Measurements from ENCODE around the gene ZNF536. TPM values are rescaled to one million over a fixed set of nuclear protein-coding genes. Genes with fewer than 3 reads are reported as not detected.
A peak's percentile ranks its signal among the peaks of the same experiment; 100 is the strongest.

ZNF536 gene
- total and polyA plus RNA-seq, 2 of the 13 experiments (the other 11 are each of a cell fraction or from before 2014, with no cell fraction given) = not detected

GRCh38 chr19:30350692-30351663 lies 21.2 kb upstream of the ZNF536 start:
- CTCF ChIA-PET (ENCODE audit: low intra/inter-chr PET ratio, low total read pairs) = no interaction called here
- no peak overlapping the region for H3K9ac ChIP-seq (ENCODE audit: insufficient read depth, low read depth, low read length)

GRCh38 chr19:30351774-30352173 lies 20.4 kb upstream of the ZNF536 start:
- no peak overlapping the region for H3K27ac ChIP-seq (ENCODE audit: extremely low read length, insufficient read depth, low read length)
- in situ Hi-C loops (cut with HindIII; ENCODE audit: extremely low pct_ligation_motif_present, low pct_unique_long_range_greater_than_20kb) (no loop called here), intact Hi-C loops (cut with micrococcal nuclease; ENCODE audit: unreplicated experiment) (no loop called here)
- H3K27me3 ChIP-seq (ENCODE audit: control insufficient read depth in 1 of 2, insufficient read depth in 2 of 2, low read length in 2 of 2) = peaks cover 0 to 14% of the 10 kb centered on the region in 2 experiments; a peak in 2 of 5 replicates
- H4K20me1 ChIP-seq (ENCODE audit: insufficient read depth, low read length) = no peaks in the 10 kb centered on the region
- H3K9me3 ChIP-seq (ENCODE audit: low read length) = no peaks in the 10 kb centered on the region
- ATAC-seq = no peak
- no TSS peak for BruUV-seq (replicated peaks)
- no peaks in the 10 kb centered on the region for H3K79me2 ChIP-seq (ENCODE audit: insufficient read depth, low read length)
- no peaks in the 10 kb centered on the region for H3K4me1 ChIP-seq (ENCODE audit: insufficient read depth, low read length)
- no peak overlapping the region for H3K4me3 ChIP-seq (replicated peaks in 1 of 3; ENCODE audit: insufficient read depth in 1 of 3, low read depth in 2 of 3, low read length in 3 of 3)
- WGBS (ENCODE audit: low lambda C conversion rate) = 9% methylated on average over 2 of the region's 2 CpGs
- CTCF ChIA-PET (ENCODE audit: low intra/inter-chr PET ratio, low total read pairs) = no interaction called here
- H2AFZ ChIP-seq (ENCODE audit: low read length) = no peak overlapping the region
- POLR2A ChIA-PET = no interaction called here
- no peak overlapping the region for H3K4me2 ChIP-seq (ENCODE audit: low read depth, low read length)
- no peaks in the 10 kb centered on the region for H3K36me3 ChIP-seq (replicated peaks in 1 of 2; ENCODE audit: control insufficient read depth in 1 of 2, insufficient read depth in 2 of 2, low read length in 2 of 2)
- no peak for DNase-seq (ENCODE audit: low spot score)
- FAIRE-seq = no peak
- no peak overlapping the region for H3K9ac ChIP-seq (ENCODE audit: insufficient read depth, low read depth, low read length)
- TF ChIP-seq ZNF614 (CRISPR knock-in tag; IDR thresholded peaks at IDR 0.05; ENCODE audit: borderline replicate concordance) = no peak
- no peak for TF ChIP-seq BRD4 (CRISPR knock-in tag; IDR thresholded peaks at IDR 0.05)
- no peak for TF ChIP-seq ZNF747 (CRISPR knock-in tag; IDR thresholded peaks at IDR 0.05; ENCODE audit: borderline replicate concordance)
- no peak for TF ChIP-seq STAT5B (CRISPR knock-in tag; IDR thresholded peaks at IDR 0.05)
- TF ChIP-seq ZNF850 (CRISPR knock-in tag; conservative IDR thresholded peaks at IDR 0.05) = no peak
- TF ChIP-seq ZNF691 (CRISPR knock-in tag; IDR thresholded peaks at IDR 0.05; ENCODE audit: borderline replicate concordance, low read depth) = no peak
- TF ChIP-seq KAT8 (CRISPR knock-in tag; IDR thresholded peaks at IDR 0.05) = no peak
- no peak for TF ChIP-seq TP53 (CRISPR knock-in tag; conservative IDR thresholded peaks at IDR 0.05)
- no peak for TF ChIP-seq NR0B2 (CRISPR knock-in tag; IDR thresholded peaks at IDR 0.05)
- TF ChIP-seq THAP8 (CRISPR knock-in tag; IDR thresholded peaks at IDR 0.05; ENCODE audit: borderline replicate concordance) = no peak
- TF ChIP-seq ZNF460 (CRISPR knock-in tag; IDR thresholded peaks at IDR 0.05; ENCODE audit: borderline replicate concordance) = no peak
- no peak for TF ChIP-seq ASH2L (IDR thresholded peaks at IDR 0.05; ENCODE audit: insufficient read length, low read depth, low read length)
- no peak for TF ChIP-seq RARA (CRISPR knock-in tag; IDR thresholded peaks at IDR 0.05)
- TF ChIP-seq RFX3 (CRISPR knock-in tag; IDR thresholded peaks at IDR 0.05) = no peak
- TF ChIP-seq ZNF17 (CRISPR knock-in tag; IDR thresholded peaks at IDR 0.05) = no peak

More at GRCh38 chr19:30350692-30351663, 21.2 kb upstream of the ZNF536 start:
- no TSS peak for BruUV-seq (replicated peaks)
- POLR2A ChIA-PET = no interaction called here
- intact Hi-C loops (cut with micrococcal nuclease; ENCODE audit: unreplicated experiment) (no loop called here), in situ Hi-C loops (cut with HindIII; ENCODE audit: extremely low pct_ligation_motif_present, low pct_unique_long_range_greater_than_20kb) (no loop called here)
- H3K4me1 ChIP-seq (ENCODE audit: insufficient read depth, low read length) = no peaks in the 10 kb centered on the region
- H3K79me2 ChIP-seq (ENCODE audit: insufficient read depth, low read length) = no peaks in the 10 kb centered on the region
- TF ChIP-seq ZNF543 (CRISPR knock-in tag; IDR thresholded peaks at IDR 0.05) (no peak), ZNF430 (CRISPR knock-in tag; IDR thresholded peaks at IDR 0.05) (no peak), HES4 (CRISPR knock-in tag; IDR thresholded peaks at IDR 0.05; ENCODE audit: borderline replicate concordance) (no peak), ATF7 (IDR thresholded peaks at IDR 0.05) (peak; percentile 84), ATF7 (CRISPR knock-in tag; IDR thresholded peaks at IDR 0.05) (no peak)
- peaks cover 0 to 11% of the 10 kb centered on the region in 2 experiments; a peak in 2 of 5 replicates for H3K27me3 ChIP-seq (ENCODE audit: control insufficient read depth in 1 of 2, insufficient read depth in 2 of 2, low read length in 2 of 2)
- H3K36me3 ChIP-seq (replicated peaks in 1 of 2; ENCODE audit: control insufficient read depth in 1 of 2, insufficient read depth in 2 of 2, low read length in 2 of 2) = no peaks in the 10 kb centered on the region
- no peak overlapping the region for H3K4me2 ChIP-seq (ENCODE audit: low read depth, low read length)
- H4K20me1 ChIP-seq (ENCODE audit: insufficient read depth, low read length) = no peaks in the 10 kb centered on the region
- DNase-seq (ENCODE audit: low spot score) (no peak), FAIRE-seq (no peak), ATAC-seq (no peak)
- no peak overlapping the region for H3K4me3 ChIP-seq (replicated peaks in 1 of 3; ENCODE audit: insufficient read depth in 1 of 3, low read depth in 2 of 3, low read length in 3 of 3)
- no peak overlapping the region for H3K27ac ChIP-seq (ENCODE audit: extremely low read length, insufficient read depth, low read length)
- 26% methylated on average over 7 of the region's 7 CpGs for WGBS (ENCODE audit: low lambda C conversion rate)
- no peaks in the 10 kb centered on the region for H3K9me3 ChIP-seq (ENCODE audit: low read length)
- no peak overlapping the region for H2AFZ ChIP-seq (ENCODE audit: low read length)
